ENCODE results near the gene ZDHHC14.

The ZDHHC14 gene

DNA sequence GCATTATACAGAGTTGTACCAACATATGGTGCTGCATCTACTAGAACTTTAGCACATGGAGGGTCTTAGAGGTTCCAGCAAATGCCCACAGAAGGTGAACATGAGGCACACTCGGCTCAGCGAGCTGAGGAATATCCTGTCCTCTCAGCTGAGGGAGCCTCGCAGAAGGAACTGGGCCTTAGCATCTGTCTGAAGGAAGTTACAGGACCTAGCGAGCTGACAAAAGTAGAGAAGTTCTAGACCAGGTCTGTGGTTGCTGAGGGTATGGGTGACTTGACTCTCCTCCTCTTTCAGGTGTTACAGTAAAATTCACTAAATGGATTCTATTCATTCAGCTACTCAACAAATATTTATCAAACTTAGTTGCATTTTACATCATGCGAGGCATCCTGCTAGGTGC lies 157.2 kb downstream of the ZDHHC14 start:
- DNase-seq, result no peak

DNA sequence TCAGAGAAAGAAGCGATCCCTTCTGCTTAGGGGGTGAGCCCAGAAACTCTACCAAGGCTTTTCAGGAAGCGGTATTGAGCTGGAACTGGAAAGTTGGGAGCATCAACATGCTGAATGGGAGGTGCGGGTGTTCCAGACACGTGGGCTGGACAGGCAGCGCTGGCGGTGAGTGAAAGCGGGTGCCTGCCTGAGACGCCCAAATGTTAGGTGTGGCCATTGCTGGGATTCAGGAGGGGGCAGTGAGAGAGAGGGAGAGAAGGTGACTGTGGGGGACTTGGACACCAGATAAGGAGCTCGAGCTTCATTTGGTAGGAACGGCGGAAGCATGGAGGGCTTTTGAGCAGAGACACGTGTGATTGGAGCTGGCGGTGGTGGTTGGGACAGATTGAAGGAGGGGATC lies 157.7 kb downstream of the ZDHHC14 start:
- no peak for DNase-seq

DNA sequence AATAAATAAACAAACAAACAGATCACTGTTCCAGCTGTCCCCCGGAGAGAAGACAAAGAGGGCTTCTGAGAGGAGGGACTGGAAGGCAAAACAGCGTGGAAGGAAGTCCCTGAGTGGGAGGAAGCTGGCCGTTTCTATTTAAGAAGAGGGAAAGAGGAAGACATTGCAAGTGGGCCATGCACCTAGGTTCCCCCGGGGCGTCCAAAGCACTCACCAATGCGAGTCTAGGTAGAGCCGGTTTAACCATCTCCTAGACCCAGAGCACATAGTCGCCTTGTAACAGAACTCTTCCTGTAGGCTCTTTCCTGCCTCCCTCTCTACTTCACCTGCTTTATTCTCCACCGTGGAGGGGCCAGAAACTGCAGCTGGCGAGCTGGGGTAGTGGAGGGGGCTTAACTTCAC lies 158.4 kb downstream of the ZDHHC14 start:
- DNase-seq, result no peak

GRCh38 chr6:157539900-157540752 lies 159.1 kb downstream of the ZDHHC14 start:
- DNase-seq, result no peak

DNA sequence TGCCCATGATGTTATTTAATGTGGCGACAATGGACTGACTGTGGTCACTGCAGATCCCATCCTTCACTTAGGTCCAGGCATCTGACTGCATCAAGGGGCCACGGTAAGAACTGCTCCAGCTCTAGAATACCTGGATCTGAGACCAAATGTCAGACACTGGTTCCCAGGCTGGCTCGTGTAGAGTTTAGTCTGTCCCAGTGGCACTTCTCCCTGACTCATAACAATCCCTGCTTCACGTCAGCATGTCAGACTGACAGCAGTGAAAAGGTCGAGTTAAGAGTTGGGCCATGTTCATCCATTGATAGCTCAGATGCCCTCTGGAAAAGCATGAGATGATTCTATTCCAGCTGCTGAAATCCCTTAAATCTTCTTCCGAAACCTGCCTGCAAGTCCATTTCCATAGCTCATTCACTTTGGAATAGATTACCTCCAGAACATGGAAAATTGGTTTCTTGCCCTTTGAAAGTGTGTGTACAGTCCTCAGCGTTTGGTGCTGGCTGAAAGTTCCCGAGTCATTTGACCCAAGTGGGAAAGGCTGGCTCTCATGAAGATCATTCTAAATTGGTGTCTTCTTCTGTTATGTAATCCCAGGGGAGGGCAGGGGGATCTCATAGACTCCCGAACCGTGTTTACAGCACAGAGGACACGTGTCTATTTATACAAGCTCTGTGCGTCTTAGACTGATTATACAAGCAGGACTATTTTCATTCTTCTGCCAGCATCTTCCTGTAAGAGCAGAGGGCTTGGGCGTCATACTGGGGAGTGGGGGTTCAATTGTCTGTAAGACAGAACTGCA lies 160.8 kb downstream of the ZDHHC14 start:
- no peak for DNase-seq

- no peak for DNase-seq
Observed at GRCh38 chr6:157542414-157543160, 161.6 kb downstream of the ZDHHC14 start.

DNA sequence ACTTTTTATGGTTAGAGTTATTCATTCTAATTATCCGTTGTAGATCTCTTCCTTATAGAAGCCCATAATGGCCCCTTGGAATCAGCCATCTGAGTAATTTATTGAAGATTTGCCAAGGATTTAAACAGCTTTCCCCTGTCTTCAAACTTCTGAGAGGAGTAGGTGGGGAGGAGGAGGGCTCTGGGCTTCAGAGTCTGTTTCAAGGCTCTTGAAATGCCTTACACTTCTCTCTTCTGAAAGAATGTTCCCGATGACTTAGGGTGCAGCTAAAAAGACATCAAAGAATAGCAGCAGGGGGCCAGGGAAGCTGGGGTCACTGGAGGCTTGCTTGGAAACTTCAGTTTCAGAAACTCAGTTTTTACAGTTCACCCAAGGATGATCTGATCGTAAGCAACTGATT lies 165.3 kb downstream of the ZDHHC14 start:
- DNase-seq, result no peak

DNA sequence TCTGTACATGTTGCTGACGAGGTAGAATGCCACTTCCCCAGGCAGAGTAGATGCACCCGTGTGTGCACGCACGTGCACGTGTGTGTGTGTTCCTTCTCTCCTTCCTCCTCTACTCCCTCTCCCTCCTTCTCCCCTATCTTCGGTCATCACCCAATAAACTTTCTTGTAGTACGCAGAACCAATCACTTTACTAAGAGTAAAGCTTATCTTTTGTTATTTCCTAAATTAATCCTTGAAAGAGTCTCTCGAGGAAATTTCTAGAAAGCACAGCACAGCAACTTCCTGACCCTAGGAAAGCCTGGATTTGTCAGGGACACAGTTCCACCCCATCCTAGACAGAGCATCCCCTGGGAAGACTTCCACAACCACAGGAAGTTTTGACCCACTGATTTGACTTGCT lies 166.1 kb downstream of the ZDHHC14 start:
- no peak for DNase-seq

DNA sequence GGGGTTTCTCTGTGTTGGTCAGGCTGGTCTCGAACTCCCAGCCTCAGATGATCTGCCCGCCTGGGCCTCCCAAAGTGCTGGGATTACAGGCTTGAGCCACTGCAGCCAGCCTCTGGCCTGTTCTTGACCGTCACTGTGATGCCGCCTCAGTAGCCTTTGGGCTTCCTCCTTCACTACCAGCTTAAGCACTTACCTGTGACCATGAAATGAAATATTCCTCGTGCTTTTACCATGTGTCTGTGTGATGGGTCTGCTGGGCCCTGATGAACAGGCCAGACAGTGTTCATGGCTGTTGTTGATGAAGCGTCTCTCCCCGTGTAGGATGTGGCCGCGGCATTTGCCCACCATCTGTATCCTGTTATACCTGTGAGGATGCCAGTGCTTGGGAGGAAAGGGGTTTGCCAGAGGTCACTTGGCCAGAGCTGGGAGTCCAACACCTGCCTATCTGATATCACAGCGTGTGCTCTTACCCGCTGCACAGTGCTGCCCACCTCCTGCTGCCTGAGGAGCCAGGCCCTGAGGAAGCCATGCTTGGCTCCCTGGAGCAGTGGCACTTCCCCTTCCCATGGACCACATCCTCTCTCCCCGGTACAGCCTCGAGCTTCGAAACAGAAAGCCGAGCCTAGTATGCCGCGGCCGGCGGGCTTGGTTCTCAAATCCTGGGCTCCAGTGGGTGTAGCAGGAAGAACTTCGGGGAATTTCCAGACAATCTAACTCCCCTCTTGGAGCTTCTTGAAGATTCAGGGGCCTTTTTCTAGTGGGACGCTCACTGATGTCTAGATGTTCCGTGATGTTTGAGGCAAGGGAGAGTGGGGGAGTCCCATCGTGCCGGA lies 167.9 kb downstream of the ZDHHC14 start:
- no peak for DNase-seq

DNA sequence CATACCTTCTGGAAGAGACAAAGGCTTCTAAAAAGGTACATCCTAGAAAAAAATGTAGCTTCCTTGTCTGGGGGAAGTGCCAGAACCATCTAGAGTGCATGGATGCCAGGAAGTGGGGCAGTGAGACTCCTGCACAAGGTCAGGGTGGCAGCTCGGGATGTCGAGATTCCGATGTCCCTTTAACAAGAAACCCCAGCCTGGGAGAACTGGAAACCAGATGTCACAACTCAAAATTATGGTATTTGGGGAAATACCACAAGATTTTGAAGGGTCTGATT lies 168.4 kb downstream of the ZDHHC14 start:
- no peak for DNase-seq

GRCh38 chr6:157550114-157550989 lies 169.4 kb downstream of the ZDHHC14 start:
- DNase-seq, result no peak

- DNase-seq, result no peak
Observed at GRCh38 chr6:157551041-157551832, 170.2 kb downstream of the ZDHHC14 start.

DNA sequence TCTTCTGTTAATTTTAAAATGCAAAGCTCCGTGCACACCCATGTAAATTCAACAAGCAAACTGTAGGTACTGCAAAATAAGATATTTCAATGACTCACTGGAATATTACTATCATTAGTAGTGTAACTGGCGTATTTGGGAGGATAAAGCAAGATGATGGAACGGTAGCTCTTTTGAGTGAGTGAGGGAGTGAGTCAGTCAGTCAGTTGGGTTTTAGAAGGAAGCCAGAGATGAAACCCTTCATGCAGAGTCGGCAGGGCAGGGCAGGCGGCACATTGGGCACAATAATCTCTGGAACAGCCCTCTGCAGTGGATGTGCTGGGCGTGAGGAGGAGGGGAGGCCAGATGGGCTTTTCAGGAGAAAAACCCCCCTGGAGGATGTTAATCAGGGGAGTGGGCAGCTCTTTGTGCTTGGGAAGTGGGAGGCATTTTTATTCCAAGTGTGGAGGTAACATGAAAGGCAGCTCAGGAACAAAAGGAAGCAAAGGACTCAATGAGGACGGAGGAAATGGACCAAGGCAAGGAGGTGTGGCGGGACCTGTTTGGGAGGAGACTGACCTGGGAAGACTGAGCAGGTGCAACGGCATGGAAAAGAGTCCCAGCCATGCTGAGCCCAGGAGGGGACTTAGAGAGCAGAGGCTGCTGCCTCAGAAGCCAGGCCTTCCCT lies 171.2 kb downstream of the ZDHHC14 start:
- no peak for DNase-seq

DNA sequence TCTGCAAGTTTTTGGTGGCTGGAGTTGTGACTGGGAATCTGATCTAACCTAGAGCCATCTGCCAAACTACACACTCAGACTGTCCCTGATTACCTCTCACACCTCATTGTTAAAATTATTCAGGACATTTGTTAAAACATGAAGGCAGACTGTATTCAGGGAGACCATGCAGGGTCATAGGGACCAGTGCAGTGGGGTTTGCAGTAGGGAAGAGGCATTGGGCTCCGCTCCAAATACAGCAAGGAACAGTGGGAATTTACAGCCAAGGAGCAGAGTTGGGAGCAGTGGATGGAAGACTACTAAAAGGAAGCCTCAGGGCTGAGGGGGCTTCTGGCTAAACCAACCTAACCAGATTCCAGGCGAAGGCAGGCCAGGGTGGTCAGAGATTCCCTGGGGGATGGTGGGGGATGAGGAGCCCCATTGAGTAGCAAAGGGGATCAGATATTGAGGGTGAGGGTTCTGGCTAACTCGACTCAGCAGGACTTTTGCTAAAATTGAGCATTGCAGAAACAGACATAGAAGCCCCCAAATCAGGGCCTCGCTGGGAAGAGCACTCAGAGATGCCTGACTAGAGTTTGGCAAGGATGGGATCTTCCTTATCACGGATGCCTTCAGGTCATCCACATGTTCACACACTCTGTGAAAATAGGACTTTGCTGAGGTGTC lies 172.0 kb downstream of the ZDHHC14 start:
- no peak for DNase-seq

DNA sequence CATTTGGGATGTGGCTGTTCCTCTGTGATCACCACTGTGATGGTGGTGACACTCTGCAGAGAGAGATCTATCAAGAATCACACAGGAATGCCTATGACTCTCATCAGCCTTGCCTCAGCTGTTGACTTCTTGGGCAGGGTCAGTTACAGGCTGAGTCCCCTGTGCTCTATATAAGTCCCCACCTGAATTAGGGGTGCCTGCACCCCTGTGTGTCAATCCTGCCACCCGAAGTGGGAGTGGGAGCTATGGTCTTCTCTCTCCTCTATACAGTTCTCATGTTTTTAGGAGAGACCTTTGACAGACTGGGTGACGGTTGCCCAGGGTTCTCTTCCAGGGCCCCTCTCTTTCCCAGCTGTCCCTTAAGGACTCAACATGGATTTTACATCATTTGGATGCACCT lies 173.8 kb downstream of the ZDHHC14 start:
- no peak for DNase-seq

DNA sequence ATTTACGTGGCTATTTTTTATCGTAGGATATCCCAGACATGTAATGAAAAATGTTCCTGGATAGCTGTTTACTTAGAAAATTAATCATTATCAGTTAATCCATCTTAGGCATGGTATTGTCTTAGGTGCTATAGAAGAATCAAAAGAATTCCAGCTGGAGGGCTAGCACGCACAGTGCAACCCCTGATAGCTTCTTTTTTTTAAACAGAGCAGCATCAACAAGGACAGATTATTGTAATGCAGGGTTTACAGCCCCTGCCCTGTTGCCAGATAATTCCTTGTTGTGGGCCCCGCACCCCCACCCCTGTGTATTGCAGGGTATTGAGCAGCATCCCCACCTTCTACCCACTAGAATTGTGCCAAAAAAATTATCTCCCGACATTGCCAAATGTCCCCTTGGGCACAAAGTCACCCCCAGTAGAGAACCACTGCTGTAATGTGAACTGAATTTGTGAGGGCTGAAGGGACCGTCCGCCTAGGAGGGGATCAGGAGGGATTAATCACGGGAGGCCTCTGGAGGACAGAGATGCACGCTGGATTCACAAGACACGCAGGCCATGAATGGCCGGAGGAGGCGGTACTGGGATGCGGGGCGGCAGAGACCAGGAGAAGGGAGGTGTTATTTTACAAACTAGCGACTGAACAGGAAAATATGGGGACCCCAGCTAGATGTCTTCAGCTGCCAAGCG lies 174.6 kb downstream of the ZDHHC14 start:
- no peak for DNase-seq

DNA sequence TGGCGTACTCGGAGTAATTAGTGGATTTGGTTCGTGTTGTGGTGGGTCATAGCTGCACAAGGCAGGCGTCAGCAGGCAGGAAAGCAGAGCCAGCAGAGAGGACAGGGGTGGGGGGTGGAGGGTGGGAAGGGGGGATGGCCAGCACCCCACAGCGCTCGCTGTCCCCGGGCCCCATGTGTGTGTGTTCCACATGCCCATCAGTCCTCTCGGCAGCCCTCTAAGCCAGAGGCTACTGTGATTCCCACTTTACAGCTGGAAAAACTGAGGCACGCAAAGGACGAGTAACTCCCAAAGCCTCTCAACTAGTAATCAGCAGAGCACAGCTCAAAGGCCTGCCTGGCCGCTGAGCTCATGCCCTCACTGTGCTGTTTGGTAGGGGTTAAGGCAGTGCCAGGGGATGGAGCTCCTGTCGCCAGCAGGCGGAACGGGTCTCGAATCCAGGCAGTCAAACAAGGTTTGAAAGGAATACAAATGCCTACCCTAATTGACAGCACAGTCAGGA lies 175.2 kb downstream of the ZDHHC14 start:
- DNase-seq, result no peak

DNA sequence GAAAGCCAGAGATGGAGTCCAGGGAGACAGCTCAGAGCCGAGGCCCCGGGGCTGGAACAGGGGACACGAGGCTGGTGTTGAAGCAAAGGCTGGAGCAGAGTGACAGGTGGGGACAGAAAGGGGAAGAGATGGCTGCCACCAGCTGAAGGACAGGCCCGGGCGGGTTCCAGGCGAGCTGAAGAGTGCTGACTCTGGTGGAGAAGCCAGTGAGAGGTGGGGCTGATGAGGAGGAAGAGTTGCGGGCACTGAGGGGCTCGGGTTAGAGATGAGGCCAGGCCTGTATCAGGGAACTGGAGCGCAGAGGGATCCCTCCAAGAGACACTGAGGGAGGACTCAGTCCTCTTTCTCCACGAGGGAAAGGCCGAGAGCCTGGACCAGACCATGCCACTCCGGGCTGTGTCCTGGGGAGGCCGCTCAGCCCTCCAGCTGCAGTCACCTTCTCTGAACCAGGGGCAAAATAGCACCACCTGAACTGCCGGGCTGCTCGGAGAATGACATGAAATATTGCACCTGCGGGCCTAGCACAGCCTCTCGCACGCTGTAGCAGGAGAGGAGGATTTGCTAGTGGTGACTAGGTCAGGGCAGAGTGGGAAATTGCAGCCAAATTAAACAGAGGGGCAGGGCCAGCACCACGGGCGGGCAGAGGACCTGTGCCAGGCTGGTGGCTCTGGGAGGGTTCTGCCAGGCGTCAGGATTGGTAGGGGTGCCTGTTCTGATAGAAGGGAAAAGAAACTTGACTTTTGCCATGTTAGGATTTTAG lies 175.9 kb downstream of the ZDHHC14 start:
- no peak for DNase-seq

All from stimulated activated CD4-positive, alpha-beta T cell treated with anti-CD3 and anti-CD28 coated beads, Interleukin-4, amount 100 ng/mL, for 4 hours (primary cell).